ENCODE measurements around the gene HAUS5.

- no peak for TF ChIP-seq CTCF (IDR thresholded peaks at IDR 0.05)
- no peak for TF ChIP-seq POLR2A (IDR thresholded peaks at IDR 0.05)
Measured at GRCh38 chr19:35615036-35615435, 2.5 kb downstream of the HAUS5 start.
